ENCODE measurements around the gene TTC24. TPM values are rescaled to one million over a fixed set of nuclear protein-coding genes. Genes with fewer than 3 reads are reported as not detected.

Gene TTC24
- total RNA-seq = not detected in 3 replicates
- long read RNA-seq = 0 reads

DNA sequence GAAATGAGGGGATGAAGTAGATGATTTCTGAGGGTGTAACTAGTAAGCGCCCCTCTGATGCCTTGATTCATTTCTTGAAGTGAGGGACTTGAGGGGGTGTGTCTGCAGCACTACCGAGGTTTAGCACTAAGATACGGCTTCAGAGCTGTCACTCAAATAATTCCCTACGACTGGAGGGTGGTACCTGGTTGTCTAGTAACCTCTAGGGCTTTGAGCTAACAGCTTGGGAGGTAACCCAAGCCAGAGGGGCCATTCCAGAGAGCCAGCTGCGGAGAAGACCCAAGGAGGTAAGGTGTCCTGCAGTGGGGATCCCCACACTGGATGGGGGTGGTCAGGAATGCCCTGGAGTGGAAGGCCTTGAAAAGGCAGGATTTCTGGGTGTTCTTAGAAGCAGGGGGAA, at the start of gene TTC24:
Gene TTC24 (plus strand): TSS at position 252 of the 400 bp plus-strand sequence. CDS start 1,642 bp downstream, outside the sequence.
- H3K4me3 Mint-ChIP-seq (ENCODE audit: unreplicated experiment) = no peak within 1 kb of the TSS
- TF ChIP-seq, protein P1, sequence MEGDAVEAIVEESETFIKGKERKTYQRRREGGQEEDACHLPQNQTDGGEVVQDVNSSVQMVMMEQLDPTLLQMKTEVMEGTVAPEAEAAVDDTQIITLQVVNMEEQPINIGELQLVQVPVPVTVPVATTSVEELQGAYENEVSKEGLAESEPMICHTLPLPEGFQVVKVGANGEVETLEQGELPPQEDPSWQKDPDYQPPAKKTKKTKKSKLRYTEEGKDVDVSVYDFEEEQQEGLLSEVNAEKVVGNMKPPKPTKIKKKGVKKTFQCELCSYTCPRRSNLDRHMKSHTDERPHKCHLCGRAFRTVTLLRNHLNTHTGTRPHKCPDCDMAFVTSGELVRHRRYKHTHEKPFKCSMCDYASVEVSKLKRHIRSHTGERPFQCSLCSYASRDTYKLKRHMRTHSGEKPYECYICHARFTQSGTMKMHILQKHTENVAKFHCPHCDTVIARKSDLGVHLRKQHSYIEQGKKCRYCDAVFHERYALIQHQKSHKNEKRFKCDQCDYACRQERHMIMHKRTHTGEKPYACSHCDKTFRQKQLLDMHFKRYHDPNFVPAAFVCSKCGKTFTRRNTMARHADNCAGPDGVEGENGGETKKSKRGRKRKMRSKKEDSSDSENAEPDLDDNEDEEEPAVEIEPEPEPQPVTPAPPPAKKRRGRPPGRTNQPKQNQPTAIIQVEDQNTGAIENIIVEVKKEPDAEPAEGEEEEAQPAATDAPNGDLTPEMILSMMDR (IDR thresholded peaks at IDR 0.05) = no peak
- H3K9me3 Mint-ChIP-seq (ENCODE audit: low read depth) = no peaks in the 10 kb centered on the region
- peaks cover 3% of the 10 kb centered on the region for H3K4me1 Mint-ChIP-seq (ENCODE audit: low read depth)
- no peaks in the 10 kb centered on the region for H3K36me3 Mint-ChIP-seq (ENCODE audit: low read depth)
- DNase-seq (ENCODE audit: low spot score) = no peak
- no peak within 1 kb of the TSS for H3K27ac Mint-ChIP-seq (ENCODE audit: unreplicated experiment)
- peaks cover 3% of the 10 kb centered on the region for H3K27me3 Mint-ChIP-seq (ENCODE audit: low read depth)

DNA sequence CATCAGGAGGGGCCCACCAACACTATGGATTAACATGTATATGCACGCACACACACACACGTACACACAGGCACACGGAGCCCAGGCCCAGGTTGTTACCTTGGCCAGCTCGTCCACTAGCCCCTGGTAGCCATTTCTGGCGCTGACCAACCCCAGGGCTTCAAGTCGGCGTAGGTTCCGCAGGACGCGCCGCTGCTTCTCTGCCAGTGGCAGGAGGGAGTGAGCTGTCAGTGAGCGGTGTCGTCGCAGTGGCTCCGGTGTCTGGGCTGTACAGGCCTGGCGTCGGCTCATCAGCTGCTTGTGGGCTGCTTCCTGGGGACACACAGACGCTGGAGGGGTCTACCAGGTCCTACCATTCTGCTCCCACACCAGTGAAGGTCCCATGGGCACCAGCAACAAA, 49.5 kb upstream of the TTC24 start:
- peaks cover 1% of the 10 kb centered on the region for H3K36me3 Mint-ChIP-seq (ENCODE audit: low read depth)
- H3K27me3 Mint-ChIP-seq (ENCODE audit: low read depth) = no peaks in the 10 kb centered on the region

DNA sequence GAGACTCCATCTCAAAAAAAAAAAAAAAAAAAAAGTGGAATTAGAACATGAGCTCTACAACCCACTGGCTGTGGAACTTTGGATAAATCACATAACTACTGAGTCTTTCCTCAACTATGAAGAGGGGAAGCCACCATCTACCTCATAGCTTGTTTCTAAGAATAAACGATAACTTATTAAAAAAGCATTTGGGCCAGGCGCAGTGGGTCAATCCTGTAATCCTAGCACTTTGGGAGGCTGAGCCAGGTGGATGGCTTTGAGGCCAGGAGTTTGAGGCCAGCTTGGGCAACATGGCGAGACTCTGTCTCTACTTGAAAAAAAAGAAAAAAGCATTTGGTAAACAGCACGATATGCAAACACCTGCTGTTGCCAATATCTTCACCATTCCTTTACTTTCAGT, 47.1 kb upstream of the TTC24 start:
- no peaks in the 10 kb centered on the region for H3K9me3 Mint-ChIP-seq (ENCODE audit: low read depth)
- no peaks in the 10 kb centered on the region for H3K27me3 Mint-ChIP-seq (ENCODE audit: low read depth)
- DNase-seq (ENCODE audit: low spot score) = no peak
- H3K4me3 Mint-ChIP-seq (ENCODE audit: unreplicated experiment) = no peak overlapping the region
- H3K27ac Mint-ChIP-seq (ENCODE audit: unreplicated experiment) = no peak overlapping the region
- TF ChIP-seq, protein P1 (IDR thresholded peaks at IDR 0.05) = no peak
- peaks cover 2% of the 10 kb centered on the region for H3K36me3 Mint-ChIP-seq (ENCODE audit: low read depth)
- no peaks in the 10 kb centered on the region for H3K4me1 Mint-ChIP-seq (ENCODE audit: low read depth)

More for the DNA sequence above, 49.5 kb upstream of the TTC24 start:
- Mint-ChIP-seq H3K9me3 (ENCODE audit: low read depth) (no peaks in the 10 kb centered on the region), H3K27ac (ENCODE audit: unreplicated experiment) (no peak overlapping the region), H3K4me3 (ENCODE audit: unreplicated experiment) (no peak overlapping the region), H3K4me1 (ENCODE audit: low read depth) (peaks cover 2% of the 10 kb centered on the region)
- TF ChIP-seq, protein P1 (IDR thresholded peaks at IDR 0.05) = no peak
- peak; percentile 63 for DNase-seq (ENCODE audit: low spot score)

DNA sequence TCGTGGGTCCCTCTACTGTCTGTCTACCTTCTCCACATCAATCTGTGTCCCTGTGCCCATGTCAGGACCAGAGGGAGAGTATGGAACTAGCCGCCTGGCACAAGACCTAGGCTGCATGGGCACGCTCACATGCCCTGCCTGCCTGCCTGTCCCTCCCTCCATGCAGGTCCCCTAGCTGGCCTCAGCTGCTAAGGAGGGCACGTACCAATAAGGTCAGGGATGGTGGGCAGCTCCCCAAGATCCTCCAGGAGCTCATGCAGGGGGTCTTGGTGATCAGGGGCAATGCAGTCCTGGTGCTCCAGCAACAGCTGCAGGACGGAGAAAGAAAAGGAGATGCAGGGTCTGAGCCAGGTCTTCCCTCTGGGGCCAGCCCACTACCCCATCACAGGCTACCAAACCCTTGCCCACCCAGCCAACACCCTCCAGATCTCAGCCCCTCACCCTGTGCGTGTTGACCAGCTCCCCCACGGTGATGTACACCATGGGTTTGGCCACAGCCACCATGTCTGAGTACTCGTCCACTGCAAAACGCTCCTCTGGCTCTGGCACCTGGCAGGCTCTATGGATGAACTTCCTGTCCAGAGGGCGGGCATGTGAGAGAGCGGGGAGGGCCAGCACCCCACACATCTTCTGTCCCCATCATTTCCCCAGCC, 45.8 kb upstream of the TTC24 start:
- H3K27me3 Mint-ChIP-seq (ENCODE audit: low read depth) = no peaks in the 10 kb centered on the region
- H3K36me3 Mint-ChIP-seq (ENCODE audit: low read depth) = peaks cover 2% of the 10 kb centered on the region
- no peaks in the 10 kb centered on the region for H3K4me1 Mint-ChIP-seq (ENCODE audit: low read depth)
- TF ChIP-seq, protein P1 (IDR thresholded peaks at IDR 0.05) = no peak
- H3K4me3 Mint-ChIP-seq (ENCODE audit: unreplicated experiment) = no peak overlapping the region
- H3K9me3 Mint-ChIP-seq (ENCODE audit: low read depth) = no peaks in the 10 kb centered on the region
- DNase-seq (ENCODE audit: low spot score) = peak; percentile 75
- no peak overlapping the region for H3K27ac Mint-ChIP-seq (ENCODE audit: unreplicated experiment)

DNA sequence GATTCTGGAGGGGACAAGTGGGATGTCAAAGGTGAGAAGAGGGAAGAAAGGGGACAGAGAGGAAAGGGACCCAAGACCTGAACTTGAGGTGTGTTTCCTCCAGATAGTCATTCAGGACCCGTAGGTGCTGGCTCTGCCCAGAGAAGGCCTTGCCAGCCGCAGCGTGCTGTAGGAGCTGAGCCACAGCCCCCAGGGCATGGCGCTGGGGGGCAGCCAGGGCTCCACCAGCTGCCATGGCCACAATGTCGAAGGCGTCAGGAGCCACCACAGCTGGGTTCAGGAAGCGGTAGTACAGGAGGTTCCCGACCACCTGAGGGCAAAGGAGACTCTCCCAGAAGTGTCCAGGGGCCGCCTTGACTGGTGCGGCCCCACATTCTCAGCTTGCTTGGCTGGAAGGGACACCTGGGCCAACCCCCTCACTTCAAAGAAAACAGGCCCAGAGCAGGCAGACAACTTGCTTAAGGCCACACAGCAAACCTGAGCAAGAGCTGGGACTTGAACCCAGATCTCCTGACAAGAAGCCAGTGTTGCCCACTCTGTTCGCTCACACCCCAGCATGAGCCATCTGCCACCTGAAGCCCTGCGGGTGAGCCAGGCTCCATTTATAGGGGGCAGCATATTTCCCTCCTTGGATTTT, 45.0 kb upstream of the TTC24 start:
- Mint-ChIP-seq H3K27me3 (ENCODE audit: low read depth) (no peaks in the 10 kb centered on the region), H3K36me3 (ENCODE audit: low read depth) (peaks cover 2% of the 10 kb centered on the region), H3K4me3 (ENCODE audit: unreplicated experiment) (no peak overlapping the region), H3K9me3 (ENCODE audit: low read depth) (no peaks in the 10 kb centered on the region), H3K4me1 (ENCODE audit: low read depth) (no peaks in the 10 kb centered on the region), H3K27ac (ENCODE audit: unreplicated experiment) (no peak overlapping the region)
- TF ChIP-seq, protein P1 (IDR thresholded peaks at IDR 0.05) = no peak
- peak; percentile 67 for DNase-seq (ENCODE audit: low spot score)
